Endothelial cell of umbilical vein (primary cell): ENCODE data around the gene ZC3H13.

Experiments
- CTCF ChIP-seq, 2 donors: IDR thresholded peaks; 1 replicate in 1 of 2; 2 replicates in 1 of 2; pipeline ENCODE4 v1.5.1; 2011; ENCODE audit warnings: low read length in 2 of 2, mild to moderate bottlenecking in 2 of 2, moderate library complexity in 2 of 2, control low read depth in 1 of 2, inconsistent platforms in 1 of 2, low read depth in 1 of 2; ENCODE audit not compliant: insufficient read depth in 1 of 2; ENCODE audit errors: extremely low read depth in 1 of 2
- EZH2 ChIP-seq: IDR thresholded peaks from 2 replicates; pipeline ENCODE4 v1.6.1; 2012; ENCODE audit warnings: borderline replicate concordance, low read depth, mild to moderate bottlenecking, moderate library complexity, low read length, inconsistent platforms; ENCODE audit not compliant: severe bottlenecking
- FOS ChIP-seq: IDR thresholded peaks from 2 replicates; pipeline ENCODE4 v1.6.1; 2011; ENCODE audit warnings: mild to moderate bottlenecking, low read length, moderate library complexity, borderline replicate concordance; ENCODE audit not compliant: insufficient read depth
- GATA2 ChIP-seq: IDR thresholded peaks from 2 replicates; pipeline ENCODE4 v1.7.0; 2011; ENCODE audit warnings: low read depth, mild to moderate bottlenecking, moderate library complexity, mixed read lengths, low read length; ENCODE audit not compliant: insufficient read length, insufficient read depth
- MAX ChIP-seq: IDR thresholded peaks from 2 replicates; pipeline ENCODE4 v1.6.1; 2011; ENCODE audit not compliant: insufficient read depth, insufficient read length
- MYC ChIP-seq: IDR thresholded peaks from one replicate; pipeline ENCODE4 v1.6.1; 2011; ENCODE audit warnings: mild to moderate bottlenecking, low read depth, low read length
- POLR2A ChIP-seq: IDR thresholded peaks from 2 replicates; pipeline ENCODE4 v1.6.1; 2012; ENCODE audit warnings: low read depth, mild to moderate bottlenecking, control low read depth, low read length
- POLR2AphosphoS5 ChIP-seq: IDR thresholded peaks from 2 replicates; pipeline ENCODE4 v1.6.1; 2012; ENCODE audit warnings: low read depth, mild to moderate bottlenecking, control low read depth, low read length, moderate library complexity; ENCODE audit not compliant: insufficient read depth

- TF ChIP-seq CTCF (IDR thresholded peaks at IDR 0.05; ENCODE audit: extremely low read depth in 1 of 2, insufficient read depth in 1 of 2, low read depth in 1 of 2, low read length in 2 of 2), result no peak
- TF ChIP-seq POLR2AphosphoS5, result no peak
- TF ChIP-seq MAX, result no peak
- no peak for TF ChIP-seq POLR2A
- TF ChIP-seq EZH2, result no peak
- TF ChIP-seq GATA2, result no peak
- TF ChIP-seq MYC, result no peak
- TF ChIP-seq FOS, result no peak
Measured at GRCh38 chr13:46045424-46045823, 7.1 kb downstream of the ZC3H13 start.
